ENCODE data around the gene ENTR1. TPM values are rescaled to one million over a fixed set of nuclear protein-coding genes. Genes with fewer than 3 reads are reported as not detected.

ENTR1 gene
- total RNA-seq, 1 experiment from 2014 or later, result 90.8 TPM

GRCh38 chr9:136381311-136381710 is 29.1 kb downstream of the ENTR1 start:
- ATAC-seq (no peak), DNase-seq (ENCODE audit: low read depth, low spot score) (no peak)
- Histone ChIP-seq H3K4me1 (ENCODE audit: control insufficient read depth, insufficient read depth, low read length) (no peaks in the 10 kb centered on the region), H3K4me3 (ENCODE audit: low read depth in 2 of 2, low read length in 2 of 2) (no peak overlapping the region), H3K36me3 (ENCODE audit: control insufficient read depth, insufficient read depth, low read length) (no peaks in the 10 kb centered on the region), H3K27ac (ENCODE audit: low read length) (no peak overlapping the region), H3K27me3 (ENCODE audit: control insufficient read depth, insufficient read depth, low read length) (no peaks in the 10 kb centered on the region), H3K9me3 (ENCODE audit: control insufficient read depth, insufficient read depth, low read depth, low read length) (no peaks in the 10 kb centered on the region)
- TF ChIP-seq CTCF (IDR thresholded peaks at IDR 0.05) (no peak), TCF7L2 (IDR thresholded peaks at IDR 0.05; ENCODE audit: low read depth, low read length) (no peak), REST (IDR thresholded peaks at IDR 0.05; ENCODE audit: insufficient read depth in 1 of 2, low read depth in 2 of 2, low read length in 1 of 2) (no peak), SIN3A (IDR thresholded peaks at IDR 0.05; ENCODE audit: borderline replicate concordance, insufficient read depth, low read depth, low read length) (no peak), POLR2AphosphoS5 (IDR thresholded peaks at IDR 0.05; ENCODE audit: low read depth, low read length) (no peak)
- ChIA-PET POLR2A (no interaction called here), CTCF (no interaction called here)
- in situ Hi-C loops (cut with HindIII; ENCODE audit: low pct_unique_long_range_greater_than_20kb, low sequenced_read_pairs) (no loop called here), intact Hi-C loops (cut with micrococcal nuclease; ENCODE audit: unreplicated experiment) (no loop called here)
- no TSS peak for BruUV-seq (replicated peaks)

GRCh38 chr9:136380381-136380780 is 30.0 kb downstream of the ENTR1 start:
- Histone ChIP-seq H3K27me3 (ENCODE audit: control insufficient read depth, insufficient read depth, low read length) (no peaks in the 10 kb centered on the region), H3K27ac (ENCODE audit: low read length) (no peak overlapping the region), H3K9me3 (ENCODE audit: control insufficient read depth, insufficient read depth, low read depth, low read length) (no peaks in the 10 kb centered on the region), H3K4me3 (ENCODE audit: low read depth in 2 of 2, low read length in 2 of 2) (no peak overlapping the region), H3K36me3 (ENCODE audit: control insufficient read depth, insufficient read depth, low read length) (no peaks in the 10 kb centered on the region), H3K4me1 (ENCODE audit: control insufficient read depth, insufficient read depth, low read length) (no peaks in the 10 kb centered on the region)
- ChIA-PET POLR2A (no interaction called here), CTCF (no interaction called here)
- DNase-seq (ENCODE audit: low read depth, low spot score) (no peak), ATAC-seq (no peak)
- intact Hi-C loops (cut with micrococcal nuclease; ENCODE audit: unreplicated experiment), result no loop called here
- BruUV-seq (replicated peaks), result no TSS peak
- in situ Hi-C loops (cut with HindIII; ENCODE audit: low pct_unique_long_range_greater_than_20kb, low sequenced_read_pairs), result no loop called here
- no peak for TF ChIP-seq POLR2AphosphoS5 (IDR thresholded peaks at IDR 0.05; ENCODE audit: low read depth, low read length)
- TF ChIP-seq REST (IDR thresholded peaks at IDR 0.05; ENCODE audit: insufficient read depth in 1 of 2, low read depth in 2 of 2, low read length in 1 of 2), result no peak
